Endodermal cell (in vitro differentiated cells): ENCODE data around the gene MAGOHB. TPM values are rescaled to one million over a fixed set of nuclear protein-coding genes. Genes with fewer than 3 reads are reported as not detected.

ENCODE experiments used
- DNase-seq: peaks from one replicate; pipeline ENCODE4 v3.0.0-alpha.2; 2017
- H3K27ac ChIP-seq: 2 replicates; pipeline ENCODE4 v1.5.1; 2013; ENCODE audit warnings: mild to moderate bottlenecking, low read depth, low read length, moderate library complexity
- H3K27me3 ChIP-seq: 2 replicates; pipeline ENCODE4 v1.6.1; 2013; ENCODE audit warnings: mild to moderate bottlenecking, low read length, moderate library complexity; ENCODE audit not compliant: insufficient read depth, control insufficient read depth, poor library complexity, severe bottlenecking
- H3K36me3 ChIP-seq: 2 replicates; pipeline ENCODE4 v1.7.0; 2013; ENCODE audit warnings: mild to moderate bottlenecking, low read length, moderate library complexity; ENCODE audit not compliant: control insufficient read depth, insufficient read depth
- H3K4me1 ChIP-seq: one replicate; pipeline ENCODE4 v1.7.0; 2013; ENCODE audit warnings: low read length; ENCODE audit not compliant: control insufficient read depth, insufficient read depth
- H3K4me3 ChIP-seq: 2 replicates; pipeline ENCODE4 v1.5.1; 2013; ENCODE audit warnings: mild to moderate bottlenecking, low read length, moderate library complexity
- H3K9ac ChIP-seq: 2 replicates; pipeline ENCODE4 v1.6.1; 2013; ENCODE audit warnings: mild to moderate bottlenecking, low read length, moderate library complexity; ENCODE audit not compliant: poor library complexity, severe bottlenecking; ENCODE audit errors: extremely low read depth
- H3K9me3 ChIP-seq: 2 replicates; pipeline ENCODE4 v1.6.1; 2013; ENCODE audit warnings: mild to moderate bottlenecking, low read length, moderate library complexity; ENCODE audit not compliant: control insufficient read depth
- H3K27ac Mint-ChIP-seq: 2 replicates; pipeline ENCODE4 v1.8.0; 2020; ENCODE audit warnings: mixed read lengths
- H3K27me3 Mint-ChIP-seq: 2 replicates; pipeline ENCODE4 v1.8.0; 2021; ENCODE audit warnings: mild to moderate bottlenecking, mixed read lengths; ENCODE audit not compliant: insufficient read depth
- H3K36me3 Mint-ChIP-seq: 2 replicates; pipeline ENCODE4 v1.8.0; 2020; ENCODE audit warnings: low read depth, mixed read lengths
- H3K4me1 Mint-ChIP-seq: 2 replicates; pipeline ENCODE4 v1.8.0; 2020; ENCODE audit warnings: mixed read lengths
- H3K4me3 Mint-ChIP-seq: 2 replicates; pipeline ENCODE4 v1.8.0; 2020; ENCODE audit warnings: mild to moderate bottlenecking, moderate library complexity, mixed read lengths
- H3K9me3 Mint-ChIP-seq: 2 replicates; pipeline ENCODE4 v1.8.0; 2020; ENCODE audit warnings: mild to moderate bottlenecking, mixed read lengths
- WGBS, 2 experiments: methylation state at CpG; one replicate each; pipeline versions ENCODE4 v1.1.5 to v1.1.7; 2013; ENCODE audit warnings: missing lambda C conversion rate in 2 of 2, mixed read lengths in 1 of 2; ENCODE audit not compliant: insufficient coverage in 1 of 2, insufficient read length in 1 of 2; 5-methylcytosine and 5-hydroxymethylcytosine counted together
- long read RNA-seq, 4 experiments: library from polyadenylated mRNA in 2 of 4; library from RNA in 1 of 4; library from capped mRNA in 1 of 4; stranded (forward) in 3 of 4; unstranded in 1 of 4; transcript quantifications; one replicate each; pipeline ENCODE4 v2.0.0, GENCODE V29; 2020 to 2021; ENCODE audit warnings: inconsistent platforms in 1 of 4
- polyA plus RNA-seq, 2 experiments: library from polyadenylated mRNA; stranded (reverse); fragments of 50-300 nt; gene quantifications; one replicate each; pipeline ENCODE4 v1.2.3, GENCODE V29; 2013
- total RNA-seq, 2 donors: library from RNA; stranded (reverse); fragmentation: NEBNext Ultra II Directional in 1 of 2; extraction: Animal tissue kit (Norgen Biotek cat#: 25700) in 1 of 2; gene quantifications; 2 replicates in 1 of 2; 3 replicates in 1 of 2; pipeline ENCODE4 v1.2.1, GENCODE V29; 2021
- TF ChIP-seq, protein P1 (sequence below): fragments of 200-600 bp; sonication (generic); conservative IDR thresholded peaks from 2 replicates; pipeline ENCODE4 v1.5.0; 2021; ENCODE audit warnings: antibody characterized with exemption, mild to moderate bottlenecking

The MAGOHB gene
- 10 to 100 TPM; 53.8 to 75.8 TPM for total RNA-seq
- 43.3 TPM for polyA plus RNA-seq (2013, experiment 1 of 2)
- 40.3 TPM for polyA plus RNA-seq (2013, experiment 2 of 2)
- long read RNA-seq, experiment 1, transcript MAGOHB-201 (5 exons, 2,623 nt) = major isoform, 11 of 15 reads
- long read RNA-seq, experiment 1, partial matches to known transcripts = 1 of 15 reads
- long read RNA-seq, experiment 1, other reads (novel, unspliced or antisense) = 3 of 15 reads
- long read RNA-seq, experiment 2, transcript MAGOHB-201 (5 exons, 2,623 nt) = major isoform, 25 of 32 reads
- long read RNA-seq, experiment 2, partial matches to known transcripts = 2 of 32 reads
- long read RNA-seq, experiment 2, other reads (novel, unspliced or antisense) = 3 of 32 reads
- long read RNA-seq, experiment 3, transcript MAGOHB-201 (5 exons, 2,623 nt) = major isoform, 43 of 56 reads
- long read RNA-seq, experiment 3, partial matches to known transcripts = 3 of 56 reads
- long read RNA-seq, experiment 3, other reads (novel, unspliced or antisense) = 1 of 56 reads
- long read RNA-seq, experiment 4, transcript MAGOHB-201 (5 exons, 2,623 nt) = major isoform, 10 of 19 reads
- long read RNA-seq, experiment 4, transcript MAGOHB-208 (6 exons, 1,057 nt) = minor isoform, 5 of 19 reads
- long read RNA-seq, experiment 4, partial matches to known transcripts = 2 of 19 reads
- long read RNA-seq, experiment 4, other reads (novel, unspliced or antisense) = 2 of 19 reads

DNA sequence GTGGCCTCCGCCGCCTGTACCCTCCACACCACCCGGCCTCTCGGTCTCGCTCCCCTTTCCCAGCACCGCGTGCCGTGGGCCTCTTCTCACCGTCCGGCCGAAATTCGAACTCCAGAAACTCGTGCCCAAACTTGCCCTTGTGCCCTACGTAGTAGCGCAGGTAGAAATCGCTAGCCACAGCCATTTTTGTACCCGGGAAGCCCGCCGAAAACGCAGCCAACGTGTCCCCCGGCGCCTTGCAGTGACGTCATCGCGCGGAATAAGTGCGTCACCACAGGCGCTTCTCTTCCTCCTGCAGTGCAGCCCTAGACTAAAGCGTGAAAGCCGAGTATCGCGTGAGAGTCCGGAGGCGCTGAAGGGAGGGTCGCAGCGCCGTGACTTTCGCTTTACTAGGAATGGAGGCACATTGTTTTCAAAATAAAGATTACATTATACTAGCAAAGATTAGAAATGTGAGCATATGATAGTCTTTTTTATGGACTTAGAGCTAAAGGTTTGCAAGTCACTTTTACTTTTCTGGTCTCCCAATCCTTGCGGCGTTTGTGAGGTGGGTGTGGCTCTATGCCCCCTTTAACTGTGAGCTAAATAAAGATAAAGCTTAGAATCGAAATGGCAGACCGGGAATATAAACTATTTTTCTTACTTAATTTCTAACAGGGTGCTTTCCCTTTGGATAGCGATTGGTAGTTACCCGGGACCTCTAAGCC, at the start of gene MAGOHB:
MAGOHB (minus strand) TSS at position 261 of the 707 bp plus-strand sequence; CDS start at position 184, 77 bp downstream.
- H3K4me3 ChIP-seq = peak within 1 kb of the TSS; percentile 91
- peaks cover 22% of the 10 kb centered on the region for H3K4me1 Mint-ChIP-seq
- peaks cover 27% of the 10 kb centered on the region for H3K36me3 Mint-ChIP-seq
- no peaks in the 10 kb centered on the region for H3K9me3 ChIP-seq
- 0% methylated on average over 9 to 43 of the region's 45 CpGs for WGBS, 2 experiments
- H3K27ac Mint-ChIP-seq = peak within 1 kb of the TSS; percentile 100
- H3K9ac ChIP-seq = peak within 1 kb of the TSS; percentile 97
- H3K27ac ChIP-seq = peak within 1 kb of the TSS; percentile 81
- no peaks in the 10 kb centered on the region for H3K4me1 ChIP-seq
- no peaks in the 10 kb centered on the region for H3K27me3 Mint-ChIP-seq
- H3K27me3 ChIP-seq = peaks cover 8% of the 10 kb centered on the region
- H3K36me3 ChIP-seq = peaks cover 16% of the 10 kb centered on the region
- peak; percentile 100 for DNase-seq
- no peaks in the 10 kb centered on the region for H3K9me3 Mint-ChIP-seq
- TF ChIP-seq, protein P1, sequence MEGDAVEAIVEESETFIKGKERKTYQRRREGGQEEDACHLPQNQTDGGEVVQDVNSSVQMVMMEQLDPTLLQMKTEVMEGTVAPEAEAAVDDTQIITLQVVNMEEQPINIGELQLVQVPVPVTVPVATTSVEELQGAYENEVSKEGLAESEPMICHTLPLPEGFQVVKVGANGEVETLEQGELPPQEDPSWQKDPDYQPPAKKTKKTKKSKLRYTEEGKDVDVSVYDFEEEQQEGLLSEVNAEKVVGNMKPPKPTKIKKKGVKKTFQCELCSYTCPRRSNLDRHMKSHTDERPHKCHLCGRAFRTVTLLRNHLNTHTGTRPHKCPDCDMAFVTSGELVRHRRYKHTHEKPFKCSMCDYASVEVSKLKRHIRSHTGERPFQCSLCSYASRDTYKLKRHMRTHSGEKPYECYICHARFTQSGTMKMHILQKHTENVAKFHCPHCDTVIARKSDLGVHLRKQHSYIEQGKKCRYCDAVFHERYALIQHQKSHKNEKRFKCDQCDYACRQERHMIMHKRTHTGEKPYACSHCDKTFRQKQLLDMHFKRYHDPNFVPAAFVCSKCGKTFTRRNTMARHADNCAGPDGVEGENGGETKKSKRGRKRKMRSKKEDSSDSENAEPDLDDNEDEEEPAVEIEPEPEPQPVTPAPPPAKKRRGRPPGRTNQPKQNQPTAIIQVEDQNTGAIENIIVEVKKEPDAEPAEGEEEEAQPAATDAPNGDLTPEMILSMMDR = no peak
- peak within 1 kb of the TSS; percentile 96 for H3K4me3 Mint-ChIP-seq

DNA sequence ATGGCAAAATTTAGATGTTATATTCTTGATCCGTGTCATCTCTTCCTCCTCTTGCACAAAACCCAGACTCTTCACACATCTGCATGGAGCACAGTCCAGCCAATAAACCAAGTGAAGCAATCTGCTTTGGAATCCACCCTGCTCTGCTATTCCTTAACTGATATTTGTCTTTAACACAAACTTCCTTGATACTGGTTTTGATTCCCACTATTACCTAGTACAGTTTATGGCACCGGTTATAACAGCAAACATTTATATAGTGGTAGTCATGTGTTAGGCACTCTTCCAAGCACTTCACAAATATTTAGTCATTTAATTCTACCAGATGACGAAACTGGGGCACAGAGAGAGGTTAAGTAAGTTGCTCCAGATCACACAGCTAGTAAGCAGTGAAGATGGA, 47.9 kb upstream of the MAGOHB start:
- Mint-ChIP-seq H3K4me3 (no peak overlapping the region), H3K27me3 (no peaks in the 10 kb centered on the region), H3K36me3 (peaks cover 10% of the 10 kb centered on the region), H3K9me3 (peaks cover 33% of the 10 kb centered on the region), H3K27ac (no peak overlapping the region), H3K4me1 (no peaks in the 10 kb centered on the region)
- peaks cover 17% of the 10 kb centered on the region for H3K9me3 ChIP-seq
- H3K9ac ChIP-seq = no peak overlapping the region
- H3K4me3 ChIP-seq = no peak overlapping the region
- WGBS, 2 experiments = 91 to 100% methylated on average over 1 to 3 of the region's 3 CpGs
- no peaks in the 10 kb centered on the region for H3K27me3 ChIP-seq
- no peak for DNase-seq
- no peaks in the 10 kb centered on the region for H3K36me3 ChIP-seq
- TF ChIP-seq, protein P1 = no peak
- H3K27ac ChIP-seq = no peak overlapping the region
- H3K4me1 ChIP-seq = no peaks in the 10 kb centered on the region

DNA sequence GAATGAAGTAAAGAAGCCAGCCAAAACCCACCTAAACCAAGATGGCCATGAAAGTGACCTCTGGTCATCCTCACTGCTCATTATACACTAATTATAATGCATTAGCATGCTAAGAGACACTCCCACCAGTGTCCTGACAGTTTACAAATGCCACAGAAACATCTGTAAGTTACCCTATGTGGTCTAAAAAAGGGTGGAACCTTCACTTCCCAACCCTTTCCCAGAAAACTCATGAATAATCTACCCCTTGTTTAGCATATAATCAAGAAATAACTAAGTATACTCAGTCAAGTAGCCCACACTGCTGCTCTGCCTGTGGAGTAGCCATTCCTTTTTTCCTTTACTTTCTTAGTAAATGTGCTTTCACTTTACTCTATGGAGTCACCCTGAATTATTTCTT, 40.6 kb upstream of the MAGOHB start:
- no peaks in the 10 kb centered on the region for H3K27me3 Mint-ChIP-seq
- Histone ChIP-seq H3K36me3 (no peaks in the 10 kb centered on the region), H3K27me3 (no peaks in the 10 kb centered on the region), H3K9me3 (peaks cover 17% of the 10 kb centered on the region), H3K4me1 (no peaks in the 10 kb centered on the region), H3K9ac (no peak overlapping the region), H3K4me3 (no peak overlapping the region), H3K27ac (no peak overlapping the region)
- H3K36me3 Mint-ChIP-seq = peaks cover 13% of the 10 kb centered on the region
- H3K27ac Mint-ChIP-seq = no peak overlapping the region
- DNase-seq = no peak
- no peaks in the 10 kb centered on the region for H3K4me1 Mint-ChIP-seq
- peaks cover 76% of the 10 kb centered on the region for H3K9me3 Mint-ChIP-seq
- TF ChIP-seq, protein P1 = no peak
- no peak overlapping the region for H3K4me3 Mint-ChIP-seq
